ENCODE measurements around the gene FBXL14.

- TF ChIP-seq POLR2A (IDR thresholded peaks at IDR 0.05) = no peak
- no peak for TF ChIP-seq EP300 (IDR thresholded peaks at IDR 0.05)
- TF ChIP-seq CTCF (IDR thresholded peaks at IDR 0.05) = no peak
- TF ChIP-seq POLR2AphosphoS5 (IDR thresholded peaks at IDR 0.05) = no peak
Observed at GRCh38 chr12:1534748-1535147, 59.6 kb downstream of the FBXL14 start.

Data from suprapubic skin (tissue), 4 donors.